ENCODE results near the gene HOXB4.

Gene HOXB4

GRCh38 chr17:48528936-48529682 lies 49.0 kb downstream of the HOXB4 start:
- DNase-seq (ENCODE audit: low read depth in 2 of 2): no peak

- DNase-seq (ENCODE audit: low read depth in 2 of 2): no peak
Observed at GRCh38 chr17:48528153-48528935, 49.8 kb downstream of the HOXB4 start.

- DNase-seq (ENCODE audit: low read depth in 2 of 2): no peak
Observed at GRCh38 chr17:48527547-48527932, 50.6 kb downstream of the HOXB4 start.

GRCh38 chr17:48526608-48527546 lies 51.3 kb downstream of the HOXB4 start:
- no peak for DNase-seq (ENCODE audit: low read depth in 2 of 2)

Measured in stimulated activated CD8-positive, alpha-beta memory T cell treated with anti-CD3 and anti-CD28 coated beads, Interleukin-15, amount 100 ng/mL, for 48 hours (primary cell).